OCI-M2 (cell line): ENCODE results near the gene NPIPB2.

Experiments used
- DNase-seq: peaks from one replicate; lab custom pipeline; 2025; ENCODE audit not compliant: unreplicated experiment; lab: John Stamatoyannopoulos, UW

Gene NPIPB2

GRCh38 chr16:11907160-11907970, 34.5 kb downstream of the NPIPB2 start:
- no peak for DNase-seq

- no peak for DNase-seq
These were observed 37.9 kb downstream of the NPIPB2 start for GRCh38 chr16:11903906-11904305.

- no peak for DNase-seq
These were observed 40.8 kb downstream of the NPIPB2 start for GRCh38 chr16:11901091-11901490.

- no peak for DNase-seq
These were observed 45.2 kb downstream of the NPIPB2 start for GRCh38 chr16:11896486-11897176.

GRCh38 chr16:11893571-11893970, 48.3 kb downstream of the NPIPB2 start:
- no peak for DNase-seq

- DNase-seq, result no peak
These were observed 49.1 kb downstream of the NPIPB2 start for GRCh38 chr16:11892761-11893160.

GRCh38 chr16:11890231-11890965, 51.4 kb downstream of the NPIPB2 start:
- DNase-seq, result no peak

- DNase-seq, result no peak
These were observed 55.0 kb downstream of the NPIPB2 start for GRCh38 chr16:11886881-11887280.

GRCh38 chr16:11884035-11884434, 57.8 kb downstream of the NPIPB2 start:
- no peak for DNase-seq

- no peak for DNase-seq
These were observed 61.8 kb downstream of the NPIPB2 start for GRCh38 chr16:11880007-11880406.

- no peak for DNase-seq
These were observed 64.5 kb downstream of the NPIPB2 start for GRCh38 chr16:11877374-11877773.
